ENCODE measurements around the gene TPST2. TPM values are rescaled to one million over a fixed set of nuclear protein-coding genes. Genes with fewer than 3 reads are reported as not detected.

Gene TPST2
- total and polyA plus RNA-seq, 2 donors (not counting 3 experiments of a cell fraction or from before 2014, with no cell fraction given): 49.4 to 121 TPM

- POLR2A ChIA-PET: no interaction called here
- FAIRE-seq (no peak), DNase-seq (ENCODE audit: low read depth, low spot score) (no peak)
- Histone ChIP-seq H3K4me1 (ENCODE audit: control insufficient read depth, extremely low read depth, insufficient read depth, low read length) (peaks cover 2% of the 10 kb centered on the region), H3K9me3 (replicated peaks; ENCODE audit: control insufficient read depth, insufficient read depth, low read length) (no peaks in the 10 kb centered on the region), H3K9ac (replicated peaks; ENCODE audit: extremely low read depth, insufficient read depth, low read length) (no peak overlapping the region), H3K27ac (ENCODE audit: insufficient read depth, low read depth, low read length) (no peak overlapping the region), H3K79me2 (ENCODE audit: control insufficient read depth, insufficient read depth, low read length) (no peaks in the 10 kb centered on the region), H2AFZ (ENCODE audit: low read depth, low read length) (no peak overlapping the region), H4K20me1 (replicated peaks; ENCODE audit: control insufficient read depth, extremely low read depth, insufficient read depth, low read length) (no peaks in the 10 kb centered on the region), H3K36me3 (ENCODE audit: control insufficient read depth in 2 of 2, extremely low read depth in 1 of 2, insufficient read depth in 2 of 2, low read length in 2 of 2) (no peaks in the 10 kb centered on the region), H3K4me2 (ENCODE audit: insufficient read depth, low read length) (no peak overlapping the region), H3K9me1 (replicated peaks; ENCODE audit: control insufficient read depth, extremely low read depth, insufficient read depth, low read length) (no peaks in the 10 kb centered on the region), H3K4me3 (replicated peaks in 1 of 3; ENCODE audit: insufficient read depth in 1 of 3, low read depth in 1 of 3, low read length in 3 of 3) (no peak overlapping the region), H3K27me3 (ENCODE audit: control insufficient read depth in 2 of 2, insufficient read depth in 2 of 2, low read length in 2 of 2) (peaks cover 4 to 14% of the 10 kb centered on the region in 2 experiments)
- CTCF ChIA-PET: no interaction called here
- TF ChIP-seq MAX (IDR thresholded peaks at IDR 0.05; ENCODE audit: insufficient read depth, insufficient read length): no peak
- TF ChIP-seq JUN (IDR thresholded peaks at IDR 0.05; ENCODE audit: borderline replicate concordance, insufficient read depth, insufficient read length, low read depth): no peak
- TF ChIP-seq FOS (IDR thresholded peaks at IDR 0.05; ENCODE audit: borderline replicate concordance, insufficient read depth, low read length): no peak
- TF ChIP-seq CTCF (IDR thresholded peaks at IDR 0.05; ENCODE audit: extremely low read depth in 1 of 2, insufficient read depth in 1 of 2, low read depth in 1 of 2, low read length in 2 of 2): no peak
- TF ChIP-seq EZH2 (IDR thresholded peaks at IDR 0.05; ENCODE audit: borderline replicate concordance, low read depth, low read length, severe bottlenecking): no peak
- TF ChIP-seq POLR2AphosphoS5 (IDR thresholded peaks at IDR 0.05; ENCODE audit: insufficient read depth, low read depth, low read length): no peak
- TF ChIP-seq MYC (IDR thresholded peaks at IDR 0.05; ENCODE audit: low read depth, low read length): no peak
- no peak for TF ChIP-seq GATA2 (IDR thresholded peaks at IDR 0.05; ENCODE audit: insufficient read depth, insufficient read length, low read depth, low read length)
- TF ChIP-seq POLR2A (IDR thresholded peaks at IDR 0.05; ENCODE audit: low read depth, low read length): no peak
- intact Hi-C loops (cut with micrococcal nuclease): no loop called here
- BruUV-seq (replicated peaks): no TSS peak
- dilution Hi-C loops (cut with MboI; ENCODE audit: extremely low pct_ligation_motif_present, low sequenced_read_pairs): no loop called here
These were observed 7.1 kb upstream of the TPST2 start for GRCh38 chr22:26597026-26597425.
